DMS153 (cell line): Measurements from ENCODE around the gene RNASE9.
"Not testable (repeated sequence)": the region's sequence is repeated elsewhere in the genome, so short reads cannot be mapped to it uniquely, and the experiment has no call there.

Experiments used
- DNase-seq: peaks from one replicate; lab custom pipeline; 2025; lab: John Stamatoyannopoulos, UW

RNASE9 gene

DNA sequence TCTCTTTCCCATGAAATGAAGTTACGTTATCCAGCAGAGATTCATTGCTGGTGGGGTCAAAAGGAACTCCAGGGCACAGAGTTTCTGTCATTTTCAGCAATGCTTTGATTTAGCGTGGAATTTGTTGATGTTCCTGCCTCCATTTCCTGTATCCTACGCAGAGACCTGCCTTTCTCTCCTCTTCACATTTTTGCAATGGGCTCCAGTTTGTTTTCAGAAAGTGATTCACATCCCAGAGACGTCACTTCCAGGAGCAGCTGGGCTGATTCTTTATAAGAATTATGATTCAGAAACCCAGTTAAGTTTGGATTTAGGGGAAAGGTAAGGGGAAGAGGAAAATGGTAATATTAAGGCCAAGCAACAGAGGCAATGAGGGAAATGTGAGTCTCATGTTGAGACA, 43.9 kb downstream of the RNASE9 start:
- DNase-seq: no peak

DNA sequence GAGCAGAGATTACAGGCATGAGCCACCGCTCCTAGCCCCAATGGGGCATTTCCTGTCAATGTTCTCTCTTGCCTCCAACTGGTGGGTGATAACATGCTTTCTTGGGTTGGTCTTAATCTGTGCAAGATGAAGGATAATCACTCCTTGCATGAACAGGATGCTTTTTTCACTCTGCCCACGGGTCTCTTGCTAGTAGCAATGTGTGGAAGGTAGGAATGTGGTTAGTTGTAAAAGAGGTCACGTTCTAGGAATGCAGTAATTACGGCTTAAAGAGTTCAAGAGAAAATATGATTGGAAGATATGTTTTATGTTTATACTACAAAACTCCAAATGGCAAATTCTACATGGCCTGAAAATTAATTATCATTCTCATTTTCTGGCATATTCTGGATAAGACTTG, 45.0 kb downstream of the RNASE9 start:
- DNase-seq: no peak

DNA sequence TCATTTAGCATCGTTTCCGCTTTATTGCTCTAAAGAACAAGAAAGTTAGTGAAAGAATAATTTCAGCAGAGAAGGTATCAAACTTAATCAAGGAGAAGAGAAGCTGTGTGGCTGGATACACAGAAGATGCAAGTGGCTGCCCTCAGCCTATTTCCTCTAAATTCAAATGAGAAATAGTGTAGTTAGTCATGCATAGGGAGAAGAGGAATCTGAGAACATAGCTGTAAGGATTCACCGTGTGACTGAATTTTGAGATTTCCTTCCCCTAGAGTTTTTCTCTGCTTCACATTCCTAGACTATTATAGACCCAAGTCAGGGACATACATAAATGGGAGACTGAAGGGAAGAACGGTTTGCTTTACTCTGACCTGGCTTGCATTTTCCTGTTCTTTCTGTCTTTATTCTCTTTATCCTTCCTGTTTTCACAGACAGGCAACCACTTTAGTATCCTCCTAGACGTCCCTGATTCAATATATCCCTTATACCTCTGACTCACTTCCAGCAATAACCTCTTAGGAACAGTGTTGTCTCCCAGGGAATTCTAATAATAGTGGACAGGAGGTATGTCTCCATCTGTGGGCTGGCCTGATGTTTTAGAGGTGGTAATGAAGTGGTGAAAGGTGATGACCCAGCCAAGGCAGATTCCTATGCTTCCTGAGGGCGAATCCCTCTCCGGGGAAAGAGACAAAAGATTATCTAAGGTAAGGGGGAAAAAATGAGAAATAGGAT, 48.5 kb downstream of the RNASE9 start:
- DNase-seq: no peak

DNA sequence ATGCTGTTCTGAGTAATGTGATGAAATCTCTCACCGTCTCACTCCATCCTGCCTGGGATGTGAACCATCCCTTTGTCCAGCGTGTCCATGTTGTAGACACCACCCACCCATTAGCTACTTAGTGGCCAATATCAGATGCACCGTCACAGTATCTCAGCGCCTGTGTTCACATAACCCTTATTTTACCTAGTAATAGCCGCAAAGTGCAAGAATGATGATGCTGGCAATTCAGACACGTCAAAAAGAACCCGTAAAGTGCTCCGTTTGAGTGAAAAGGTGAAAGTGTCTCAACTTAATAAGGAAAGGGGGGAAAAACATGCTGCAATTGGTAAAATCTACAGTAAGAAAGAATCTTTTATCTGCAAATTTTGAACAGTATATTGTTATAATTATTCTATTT, 52.5 kb downstream of the RNASE9 start:
- DNase-seq: no peak

DNA sequence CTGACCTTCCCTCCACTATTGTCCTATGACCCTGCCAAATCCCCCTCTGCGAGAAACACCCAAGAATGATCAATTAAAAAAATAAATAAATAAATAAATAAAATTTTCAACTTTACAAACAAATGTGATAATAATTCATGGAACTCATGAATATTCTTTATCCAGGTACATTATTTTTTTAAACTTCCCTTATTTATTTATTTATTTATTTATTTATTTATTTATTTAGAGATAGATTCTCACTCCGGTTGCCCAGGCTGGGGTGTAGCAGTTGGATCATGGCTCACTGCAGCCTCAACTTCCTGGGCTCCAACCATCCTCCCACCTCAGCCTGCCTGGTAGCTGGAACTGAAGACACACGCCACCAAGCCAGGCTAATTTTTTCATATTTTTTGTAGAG, 53.3 kb downstream of the RNASE9 start:
- not testable (repeated sequence) for DNase-seq

DNA sequence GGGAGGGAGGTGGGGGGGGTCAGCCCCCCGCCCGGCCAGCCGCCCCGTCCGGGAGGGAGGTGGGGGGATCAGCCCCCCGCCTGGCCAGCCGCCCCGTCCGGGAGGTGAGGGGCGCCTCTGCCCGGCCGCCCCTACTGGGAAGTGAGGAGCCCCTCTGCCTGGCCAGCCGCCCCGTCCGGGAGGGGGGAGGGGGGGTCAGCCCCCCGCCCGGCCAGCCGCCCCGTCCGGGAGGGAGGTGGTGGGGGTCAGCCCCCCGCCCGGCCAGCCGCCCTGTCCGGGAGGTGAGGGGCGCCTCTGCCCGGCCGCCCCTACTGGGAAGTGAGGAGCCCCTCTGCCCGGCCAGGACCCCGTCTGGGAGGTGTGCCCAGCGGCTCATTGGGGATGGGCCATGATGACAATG, 54.1 kb downstream of the RNASE9 start:
- not testable (repeated sequence) for DNase-seq

DNA sequence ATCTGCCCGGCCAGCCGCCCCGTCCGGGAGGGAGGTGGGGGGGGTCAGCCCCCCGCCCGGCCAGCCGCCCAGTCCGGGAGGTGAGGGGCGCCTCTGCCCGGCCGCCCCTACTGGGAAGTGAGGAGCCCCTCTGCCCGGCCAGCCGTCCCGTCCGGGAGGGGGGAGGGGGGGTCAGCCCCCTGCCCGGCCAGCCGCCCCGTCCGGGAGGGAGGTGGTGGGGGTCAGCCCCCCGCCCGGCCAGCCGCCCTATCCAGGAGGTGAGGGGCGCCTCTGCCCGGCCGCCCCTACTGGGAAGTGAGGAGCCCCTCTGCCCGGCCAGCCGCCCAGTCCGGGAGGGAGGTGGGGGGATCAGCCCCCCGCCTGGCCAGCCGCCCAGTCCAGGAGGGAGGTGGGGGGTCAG, 54.6 kb downstream of the RNASE9 start:
- DNase-seq: not testable (repeated sequence)
